ENCODE results near the gene TMED1. TPM values are rescaled to one million over a fixed set of nuclear protein-coding genes. Genes with fewer than 3 reads are reported as not detected.
"Not testable (repeated sequence)": the region's sequence is repeated elsewhere in the genome, so short reads cannot be mapped to it uniquely, and the experiment has no call there.

Gene TMED1
- total and polyA plus RNA-seq, 4 donors = 14.4 to 34.4 (median 23.5) TPM

- H3K27me3 ChIP-seq (ENCODE audit: control insufficient read depth in 1 of 2, insufficient read depth in 2 of 2, low read length in 1 of 2) = no peaks in the 10 kb centered on the region
- intact Hi-C loops (cut with DNase I) = loop anchor here in 1 of 2 donors (10.0 kb wide), 1 partner anchor 48 kb away; the partner anchor contains the start of genes TIMM29 and YIPF2
- no peaks in the 10 kb centered on the region for H3K4me1 ChIP-seq (ENCODE audit: control insufficient read depth in 1 of 2, insufficient read depth in 2 of 2, low read length in 2 of 2)
- H3K27ac ChIP-seq (ENCODE audit: low read depth in 1 of 2, low read length in 2 of 2) = no peak overlapping the region
- DNase-seq = peak in 1 of 2 donors; percentile 71
- ATAC-seq (ENCODE audit: low FRiP score) = peak; percentile 39
- no peak overlapping the region for H3K4me3 ChIP-seq (ENCODE audit: low read length in 2 of 2)
- no peaks in the 10 kb centered on the region for H3K9me3 ChIP-seq (ENCODE audit: control insufficient read depth, low read length)
- WGBS, 2 donors = 32 to 41% methylated on average over 10 of the region's 10 CpGs
- H3K36me3 ChIP-seq (ENCODE audit: control insufficient read depth in 1 of 2, insufficient read depth in 2 of 2, low read length in 1 of 2) = no peaks in the 10 kb centered on the region
Observed at GRCh38 chr19:10876459-10877240, 40.6 kb upstream of the TMED1 start.

- intact Hi-C loops (cut with DNase I) = loop anchor here in 1 of 2 donors (10.0 kb wide), 1 partner anchor 51 kb away; the partner anchor contains the start of genes TIMM29 and YIPF2
- Histone ChIP-seq H3K9me3 (ENCODE audit: control insufficient read depth, low read length) (no peaks in the 10 kb centered on the region), H3K4me3 (ENCODE audit: low read length in 2 of 2) (no peak overlapping the region), H3K4me1 (ENCODE audit: control insufficient read depth in 1 of 2, insufficient read depth in 2 of 2, low read length in 2 of 2) (no peaks in the 10 kb centered on the region), H3K36me3 (ENCODE audit: control insufficient read depth in 1 of 2, insufficient read depth in 2 of 2, low read length in 1 of 2) (no peaks in the 10 kb centered on the region), H3K27ac (ENCODE audit: low read depth in 1 of 2, low read length in 2 of 2) (no peak overlapping the region), H3K27me3 (ENCODE audit: control insufficient read depth in 1 of 2, insufficient read depth in 2 of 2, low read length in 1 of 2) (no peaks in the 10 kb centered on the region)
- WGBS, 2 donors = 98 to 100% methylated on average over 1 of the region's 1 CpG
- ATAC-seq (ENCODE audit: low FRiP score) (no peak), DNase-seq (no peak)
Observed at GRCh38 chr19:10874024-10874423, 38.0 kb upstream of the TMED1 start.

- H3K27ac ChIP-seq (ENCODE audit: low read depth in 1 of 2, low read length in 2 of 2) = no peak overlapping the region
- ATAC-seq (ENCODE audit: low FRiP score) (no peak), DNase-seq (no peak)
- H3K4me3 ChIP-seq (ENCODE audit: low read length in 2 of 2) = peak overlapping the region; percentile 69 to 97
- intact Hi-C loops (cut with DNase I) = loop anchor here (2.0 to 10.0 kb wide), 2 partner anchors 52 to 56 kb away; partner anchors contain the start of genes TIMM29 (in 2 of the 2) and YIPF2 (in 2 of the 2)
- no peaks in the 10 kb centered on the region for H3K4me1 ChIP-seq (ENCODE audit: control insufficient read depth in 1 of 2, insufficient read depth in 2 of 2, low read length in 2 of 2)
- H3K36me3 ChIP-seq (ENCODE audit: control insufficient read depth in 1 of 2, insufficient read depth in 2 of 2, low read length in 1 of 2) = no peaks in the 10 kb centered on the region
- WGBS, 2 donors = 1 to 4% methylated on average over 16 of the region's 16 CpGs
- no peaks in the 10 kb centered on the region for H3K27me3 ChIP-seq (ENCODE audit: control insufficient read depth in 1 of 2, insufficient read depth in 2 of 2, low read length in 1 of 2)
- H3K9me3 ChIP-seq (ENCODE audit: control insufficient read depth, low read length) = no peaks in the 10 kb centered on the region
Observed at GRCh38 chr19:10872546-10873107, 36.6 kb upstream of the TMED1 start.

GRCh38 chr19:10871711-10872545 is 35.9 kb upstream of the TMED1 start:
- peak overlapping the region in 1 of 2 donors; percentile 48 for H3K27ac ChIP-seq (ENCODE audit: low read depth in 1 of 2, low read length in 2 of 2)
- H3K4me1 ChIP-seq (ENCODE audit: control insufficient read depth in 1 of 2, insufficient read depth in 2 of 2, low read length in 2 of 2) = no peaks in the 10 kb centered on the region
- no peaks in the 10 kb centered on the region for H3K9me3 ChIP-seq (ENCODE audit: control insufficient read depth, low read length)
- H3K4me3 ChIP-seq (ENCODE audit: low read length in 2 of 2) = peak overlapping the region; percentile 69 to 97
- 1% methylated on average over 47 to 90 of the region's 90 CpGs for WGBS, 2 donors
- H3K27me3 ChIP-seq (ENCODE audit: control insufficient read depth in 1 of 2, insufficient read depth in 2 of 2, low read length in 1 of 2) = no peaks in the 10 kb centered on the region
- no peaks in the 10 kb centered on the region for H3K36me3 ChIP-seq (ENCODE audit: control insufficient read depth in 1 of 2, insufficient read depth in 2 of 2, low read length in 1 of 2)
- intact Hi-C loops (cut with DNase I) = loop anchor here (2.0 to 10.0 kb wide), 3 partner anchors 35 to 57 kb away; partner anchors contain the start of genes TIMM29 (in 2 of the 2), YIPF2 (in 2 of the 2) and TMED1 (in 1 of the 2)
- peak; percentile 76 to 86 for DNase-seq
- ATAC-seq (ENCODE audit: low FRiP score) = no peak

- Histone ChIP-seq H3K9me3 (ENCODE audit: control insufficient read depth, low read length) (no peaks in the 10 kb centered on the region), H3K36me3 (ENCODE audit: control insufficient read depth in 1 of 2, insufficient read depth in 2 of 2, low read length in 1 of 2) (no peaks in the 10 kb centered on the region), H3K27ac (ENCODE audit: low read depth in 1 of 2, low read length in 2 of 2) (peak within 1 kb of the TSS in 1 of 2 donors; percentile 67), H3K4me3 (ENCODE audit: low read length in 2 of 2) (peak within 1 kb of the TSS; percentile 69 to 97), H3K27me3 (ENCODE audit: control insufficient read depth in 1 of 2, insufficient read depth in 2 of 2, low read length in 1 of 2) (no peaks in the 10 kb centered on the region), H3K4me1 (ENCODE audit: control insufficient read depth in 1 of 2, insufficient read depth in 2 of 2, low read length in 2 of 2) (no peaks in the 10 kb centered on the region)
- WGBS, 2 donors = 0 to 1% methylated on average over 28 to 99 of the region's 99 CpGs
- intact Hi-C loops (cut with DNase I) = loop anchor here (2.0 to 10.0 kb wide), 2 partner anchors 34 to 54 kb away; partner anchors contain the start of genes TIMM29 (in 1 of the 2), TMED1 (in 1 of the 2) and YIPF2 (in 1 of the 2)
- peak; percentile 99 to 100 for DNase-seq
- ATAC-seq (ENCODE audit: low FRiP score) = peak; percentile 98
Observed at GRCh38 chr19:10870955-10871603, 35.1 kb upstream of the TMED1 start, which contains the start of gene CARM1. TSS of gene CARM1 (plus strand) at chr19:10871553. CDS start at chr19:10871703, 150 bp downstream.

GRCh38 chr19:10870501-10870954 is 34.5 kb upstream of the TMED1 start:
- H3K9me3 ChIP-seq (ENCODE audit: control insufficient read depth, low read length) = no peaks in the 10 kb centered on the region
- H3K27ac ChIP-seq (ENCODE audit: low read depth in 1 of 2, low read length in 2 of 2) = peak overlapping the region in 1 of 2 donors; percentile 67
- no peaks in the 10 kb centered on the region for H3K27me3 ChIP-seq (ENCODE audit: control insufficient read depth in 1 of 2, insufficient read depth in 2 of 2, low read length in 1 of 2)
- WGBS, 2 donors = 0 to 1% methylated on average over 19 to 22 of the region's 22 CpGs
- intact Hi-C loops (cut with DNase I) = loop anchor here (2.0 to 10.0 kb wide), 2 partner anchors 34 to 54 kb away; partner anchors contain the start of genes TIMM29 (in 1 of the 2), TMED1 (in 1 of the 2) and YIPF2 (in 1 of the 2)
- ATAC-seq (ENCODE audit: low FRiP score) = peak; percentile 15
- H3K4me1 ChIP-seq (ENCODE audit: control insufficient read depth in 1 of 2, insufficient read depth in 2 of 2, low read length in 2 of 2) = no peaks in the 10 kb centered on the region
- H3K4me3 ChIP-seq (ENCODE audit: low read length in 2 of 2) = peak overlapping the region in 1 of 2 donors; percentile 33
- H3K36me3 ChIP-seq (ENCODE audit: control insufficient read depth in 1 of 2, insufficient read depth in 2 of 2, low read length in 1 of 2) = no peaks in the 10 kb centered on the region
- DNase-seq = no peak

- not testable (repeated sequence) for H3K36me3 ChIP-seq (ENCODE audit: control insufficient read depth in 1 of 2, insufficient read depth in 2 of 2, low read length in 1 of 2); H3K9me3 ChIP-seq (ENCODE audit: control insufficient read depth, low read length); H3K27me3 ChIP-seq (ENCODE audit: control insufficient read depth in 1 of 2, insufficient read depth in 2 of 2, low read length in 1 of 2); H3K4me3 ChIP-seq (ENCODE audit: low read length in 2 of 2); H3K27ac ChIP-seq (ENCODE audit: low read depth in 1 of 2, low read length in 2 of 2); H3K4me1 ChIP-seq (ENCODE audit: control insufficient read depth in 1 of 2, insufficient read depth in 2 of 2, low read length in 2 of 2); ATAC-seq (ENCODE audit: low FRiP score)
- peak in 1 of 2 donors; percentile 69 for DNase-seq
- 93 to 94% methylated on average over 11 of the region's 11 CpGs for WGBS, 2 donors
- intact Hi-C loops (cut with DNase I) = loop anchor here (2.0 to 10.0 kb wide), 2 partner anchors 33 to 55 kb away; partner anchors contain the start of genes TIMM29 (in 1 of the 2), TMED1 (in 1 of the 2) and YIPF2 (in 1 of the 2)
Observed at GRCh38 chr19:10869872-10870311, 33.9 kb upstream of the TMED1 start.
